WTC11 (cell line): ENCODE results near the gene BABAM2. TPM values are rescaled to one million over a fixed set of nuclear protein-coding genes. Genes with fewer than 3 reads are reported as not detected.

Source experiments
- ATAC-seq: fragments of 200-7000 bp; cut with Tn5 transposase; 2 replicates; pipeline ENCODE4 v1.10.0; 2021; ENCODE audit warnings: mild to moderate bottlenecking, moderate library complexity
- CTCF ChIA-PET: fragments of 300-600 bp; sonication (Branson Sonifier 250); formaldehyde crosslinking; loops from one replicate; lab custom pipeline; 2021; ENCODE audit warnings: antibody characterized with exemption; lab: Charles Lee
- POLR2A ChIA-PET: fragments of 350-600 bp; sonication (Branson Sonifier 250); formaldehyde crosslinking; loops from one replicate; lab custom pipeline; 2021; ENCODE audit warnings: antibody characterized with exemption; lab: Charles Lee
- DNase-seq: peaks from one replicate; pipeline ENCODE4 v3.0.0; 2021; ENCODE audit warnings: low spot score
- H3K27ac Mint-ChIP-seq: 2 replicates; pipeline ENCODE4 v1.8.0; 2021; ENCODE audit warnings: mixed read lengths
- H3K27me3 Mint-ChIP-seq: 2 replicates; pipeline ENCODE4 v1.8.0; 2021; ENCODE audit warnings: low read depth, mild to moderate bottlenecking, moderate library complexity, mixed read lengths
- H3K36me3 Mint-ChIP-seq: 2 replicates; pipeline ENCODE4 v1.8.0; 2021; ENCODE audit warnings: mixed read lengths
- H3K4me1 Mint-ChIP-seq: 2 replicates; pipeline ENCODE4 v1.8.0; 2022; ENCODE audit warnings: mixed read lengths
- H3K4me3 Mint-ChIP-seq: 2 replicates; pipeline ENCODE4 v1.8.0; 2021; ENCODE audit warnings: mild to moderate bottlenecking, moderate library complexity, mixed read lengths
- H3K9me3 Mint-ChIP-seq: 2 replicates; pipeline ENCODE4 v1.8.0; 2021; ENCODE audit warnings: mixed read lengths
- ATF3 ChIP-seq: sonication (generic); formaldehyde crosslinking; conservative IDR thresholded peaks from 2 replicates; pipeline ENCODE4 v1.8.1; 2022; ENCODE audit warnings: mild to moderate bottlenecking, missing genetic modification reagents
- ESRRA ChIP-seq: sonication (generic); formaldehyde crosslinking; IDR thresholded peaks from 2 replicates; pipeline ENCODE4 v1.8.1; 2022; ENCODE audit warnings: mild to moderate bottlenecking, missing genetic modification reagents, borderline replicate concordance
- FOXK1 ChIP-seq: sonication (generic); formaldehyde crosslinking; IDR thresholded peaks from 2 replicates; pipeline ENCODE4 v1.8.0; 2022; ENCODE audit warnings: mild to moderate bottlenecking, moderate library complexity, missing genetic modification reagents
- MYBL2 ChIP-seq: sonication (generic); formaldehyde crosslinking; IDR thresholded peaks from 2 replicates; pipeline ENCODE4 v1.8.1; 2023; ENCODE audit warnings: mild to moderate bottlenecking, moderate library complexity, missing genetic modification reagents
- NR3C1 ChIP-seq: sonication (generic); formaldehyde crosslinking; conservative IDR thresholded peaks from 2 replicates; pipeline ENCODE4 v1.8.1; 2023; ENCODE audit warnings: low read depth, mild to moderate bottlenecking, missing genetic modification reagents
- RELA ChIP-seq: sonication (generic); formaldehyde crosslinking; IDR thresholded peaks from 2 replicates; pipeline ENCODE4 v1.8.1; 2022; ENCODE audit warnings: missing genetic modification reagents, mild to moderate bottlenecking, borderline replicate concordance
- SOX15 ChIP-seq: fragments of 250-450 bp; sonication (Bioruptor Pico); IDR thresholded peaks from 2 replicates; pipeline ENCODE4 v1.9.0; 2021; ENCODE audit warnings: mild to moderate bottlenecking
- STAT6 ChIP-seq: sonication (generic); formaldehyde crosslinking; conservative IDR thresholded peaks from 2 replicates; pipeline ENCODE4 v1.8.1; 2023; ENCODE audit warnings: mild to moderate bottlenecking, low read depth, missing genetic modification reagents, moderate library complexity
- TEAD1 ChIP-seq: sonication (generic); formaldehyde crosslinking; IDR thresholded peaks from 2 replicates; pipeline ENCODE4 v1.8.0; 2022; ENCODE audit warnings: mild to moderate bottlenecking, missing genetic modification reagents
- ZBTB21 ChIP-seq: sonication (generic); formaldehyde crosslinking; IDR thresholded peaks from 2 replicates; pipeline ENCODE4 v1.8.1; 2023; ENCODE audit warnings: mild to moderate bottlenecking, missing genetic modification reagents, borderline replicate concordance
- ZNF232 ChIP-seq: sonication (generic); formaldehyde crosslinking; IDR thresholded peaks from 2 replicates; pipeline ENCODE4 v1.8.0; 2022; ENCODE audit warnings: mild to moderate bottlenecking, missing genetic modification reagents
- ZNF317 ChIP-seq: sonication (generic); formaldehyde crosslinking; IDR thresholded peaks from 2 replicates; pipeline ENCODE4 v1.8.1; 2023; ENCODE audit warnings: low read depth, mild to moderate bottlenecking, moderate library complexity, missing genetic modification reagents, borderline replicate concordance
- ZNF396 ChIP-seq: fragments of 250-450 bp; sonication (Bioruptor Pico); IDR thresholded peaks from 2 replicates; pipeline ENCODE4 v1.8.0; 2021; ENCODE audit warnings: mild to moderate bottlenecking, moderate library complexity, borderline replicate concordance
- ZNF512 ChIP-seq: sonication (generic); formaldehyde crosslinking; IDR thresholded peaks from 2 replicates; pipeline ENCODE4 v1.8.1; 2022; ENCODE audit warnings: missing genetic modification reagents, borderline replicate concordance
- total RNA-seq: library from RNA; stranded (reverse); gene quantifications from 3 replicates; pipeline ENCODE4 v1.2.3, GENCODE V29; 2021
- TF ChIP-seq, protein P1 (sequence below): sonication (generic); formaldehyde crosslinking; IDR thresholded peaks from 2 replicates; pipeline ENCODE4 v1.8.1; 2023; ENCODE audit warnings: mild to moderate bottlenecking, missing genetic modification reagents

Gene BABAM2
- total RNA-seq, 1 experiment from 2014 or later = 16.5 TPM

- Mint-ChIP-seq H3K4me3 (no peak overlapping the region), H3K9me3 (0 out of 2 replicates have a peak, but pooled peaks cover 3% of the 10 kb centered on the region), H3K27me3 (no peaks in the 10 kb centered on the region), H3K36me3 (no peaks in the 10 kb centered on the region), H3K27ac (no peak overlapping the region), H3K4me1 (peaks cover 4% of the 10 kb centered on the region; the same call in 1 of the 2 replicates)
- ATAC-seq = no peak
- TF ChIP-seq ATF3 (no peak), FOXK1 (no peak), RELA (no peak), ZNF317 (no peak), ZNF396 (CRISPR knock-in tag) (no peak), MYBL2 (CRISPR knock-in tag) (no peak), STAT6 (CRISPR knock-in tag) (no peak), TEAD1 (CRISPR knock-in tag) (no peak), ZBTB21 (CRISPR knock-in tag) (no peak), SOX15 (CRISPR knock-in tag) (no peak), ZNF232 (CRISPR knock-in tag) (no peak)
- TF ChIP-seq, protein P1, sequence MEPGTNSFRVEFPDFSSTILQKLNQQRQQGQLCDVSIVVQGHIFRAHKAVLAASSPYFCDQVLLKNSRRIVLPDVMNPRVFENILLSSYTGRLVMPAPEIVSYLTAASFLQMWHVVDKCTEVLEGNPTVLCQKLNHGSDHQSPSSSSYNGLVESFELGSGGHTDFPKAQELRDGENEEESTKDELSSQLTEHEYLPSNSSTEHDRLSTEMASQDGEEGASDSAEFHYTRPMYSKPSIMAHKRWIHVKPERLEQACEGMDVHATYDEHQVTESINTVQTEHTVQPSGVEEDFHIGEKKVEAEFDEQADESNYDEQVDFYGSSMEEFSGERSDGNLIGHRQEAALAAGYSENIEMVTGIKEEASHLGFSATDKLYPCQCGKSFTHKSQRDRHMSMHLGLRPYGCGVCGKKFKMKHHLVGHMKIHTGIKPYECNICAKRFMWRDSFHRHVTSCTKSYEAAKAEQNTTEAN (CRISPR knock-in tag) = no peak
- CTCF ChIA-PET = no interaction called here
- no peak for DNase-seq
- POLR2A ChIA-PET = no interaction called here
Measured at GRCh38 chr2:28046921-28047320, 156.4 kb downstream of the BABAM2 start.

DNA sequence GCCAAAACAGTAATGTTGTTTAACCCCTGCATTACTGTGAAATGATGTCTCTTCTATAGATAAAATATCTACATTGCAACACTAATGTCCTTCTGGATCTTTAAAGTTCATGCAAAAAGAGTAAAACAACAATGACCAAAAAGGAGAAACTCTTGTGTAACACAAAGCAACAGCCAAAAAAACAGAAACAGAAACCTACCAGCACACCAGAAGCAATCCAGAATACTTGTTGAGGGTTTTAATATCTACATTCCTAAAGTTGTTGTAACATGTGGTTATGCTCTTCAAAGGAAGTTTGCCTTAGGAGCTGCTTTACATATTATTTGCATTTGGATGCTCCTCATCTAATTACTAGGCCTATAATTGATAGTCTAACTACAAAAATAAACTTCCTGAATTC is 157.2 kb downstream of the BABAM2 start:
- Mint-ChIP-seq H3K4me1 (peaks cover 3% of the 10 kb centered on the region; the same call in 1 of the 2 replicates), H3K27me3 (no peaks in the 10 kb centered on the region), H3K36me3 (no peaks in the 10 kb centered on the region), H3K27ac (no peak overlapping the region), H3K9me3 (no peaks in the 10 kb centered on the region), H3K4me3 (no peak overlapping the region)
- POLR2A ChIA-PET = no interaction called here
- ATAC-seq (no peak), DNase-seq (no peak)
- CTCF ChIA-PET = no interaction called here
- TF ChIP-seq ZBTB21 (CRISPR knock-in tag) (no peak), NR3C1 (CRISPR knock-in tag) (no peak), ESRRA (CRISPR knock-in tag) (no peak), ZNF512 (CRISPR knock-in tag) (no peak), STAT6 (CRISPR knock-in tag) (no peak)
